HG03439 (cell line): ENCODE data around the gene ENDOG.
"Not testable (repeated sequence)": the region's sequence is repeated elsewhere in the genome, so short reads cannot be mapped to it uniquely, and the experiment has no call there.

Experiments
- ATAC-seq: cut with Tn5 transposase; IDR thresholded peaks from one replicate; pipeline ENCODE4 v1.9.1; 2021; ENCODE audit warnings: mild to moderate bottlenecking, moderate library complexity; ENCODE audit not compliant: unreplicated experiment

The ENDOG gene

DNA sequence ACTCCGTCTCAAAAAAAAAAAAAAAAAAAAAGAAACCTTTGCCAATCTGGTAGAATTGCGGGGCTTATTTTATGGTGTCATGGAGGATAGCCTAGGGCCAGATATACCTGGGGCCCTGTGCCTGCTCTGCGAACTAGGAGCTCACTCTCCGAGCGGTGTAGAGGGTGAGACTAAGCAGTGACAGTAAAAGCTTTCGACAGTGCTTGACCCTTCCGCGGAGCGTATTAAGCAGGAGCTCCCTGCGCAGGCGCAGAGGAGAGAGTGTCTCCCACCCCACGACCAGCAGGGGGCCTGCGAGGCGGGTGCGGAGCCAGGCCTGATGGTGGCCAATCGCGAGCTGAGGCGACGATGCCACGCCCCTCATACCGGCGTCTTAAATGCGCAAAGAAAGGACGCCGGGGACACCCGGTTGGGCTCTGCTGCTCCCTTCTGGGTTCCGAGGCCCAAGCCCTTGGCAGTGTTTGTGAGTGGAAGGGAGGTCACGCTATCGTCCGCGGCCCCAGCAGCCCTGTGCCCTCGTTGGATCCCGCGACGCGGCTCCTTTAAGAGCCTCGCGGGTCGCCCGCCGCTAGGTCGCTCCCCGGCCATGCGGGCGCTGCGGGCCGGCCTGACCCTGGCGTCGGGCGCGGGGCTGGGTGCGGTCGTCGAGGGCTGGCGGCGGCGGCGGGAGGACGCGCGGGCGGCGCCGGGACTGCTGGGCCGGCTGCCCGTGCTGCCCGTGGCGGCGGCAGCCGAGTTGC lies at the start of gene ENDOG:
Gene ENDOG, plus strand, starts transcription at position 402 of the 740 bp plus-strand sequence. Its CDS starts 185 bp downstream, at position 587.
- ATAC-seq: peak; percentile 83

DNA sequence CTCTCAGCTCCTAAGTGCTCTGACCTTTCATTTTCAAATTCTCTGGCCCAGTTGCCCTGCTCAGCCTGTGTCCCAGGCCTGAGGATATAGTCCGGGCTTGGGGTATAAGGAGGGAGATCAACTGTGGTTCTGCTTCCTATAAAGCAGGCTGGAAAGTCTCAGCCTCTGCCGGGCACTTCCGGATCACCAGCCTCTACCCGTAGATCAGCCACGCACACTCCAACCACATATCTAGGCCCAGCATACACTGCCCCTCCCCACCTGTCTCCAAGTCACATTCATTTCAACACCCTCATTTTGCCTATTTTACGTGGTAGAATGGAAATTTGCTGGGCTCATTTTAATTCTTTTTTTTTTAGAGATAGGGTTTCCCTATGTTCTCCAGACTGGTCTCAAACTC lies 49.7 kb upstream of the ENDOG start:
- ATAC-seq: no peak

DNA sequence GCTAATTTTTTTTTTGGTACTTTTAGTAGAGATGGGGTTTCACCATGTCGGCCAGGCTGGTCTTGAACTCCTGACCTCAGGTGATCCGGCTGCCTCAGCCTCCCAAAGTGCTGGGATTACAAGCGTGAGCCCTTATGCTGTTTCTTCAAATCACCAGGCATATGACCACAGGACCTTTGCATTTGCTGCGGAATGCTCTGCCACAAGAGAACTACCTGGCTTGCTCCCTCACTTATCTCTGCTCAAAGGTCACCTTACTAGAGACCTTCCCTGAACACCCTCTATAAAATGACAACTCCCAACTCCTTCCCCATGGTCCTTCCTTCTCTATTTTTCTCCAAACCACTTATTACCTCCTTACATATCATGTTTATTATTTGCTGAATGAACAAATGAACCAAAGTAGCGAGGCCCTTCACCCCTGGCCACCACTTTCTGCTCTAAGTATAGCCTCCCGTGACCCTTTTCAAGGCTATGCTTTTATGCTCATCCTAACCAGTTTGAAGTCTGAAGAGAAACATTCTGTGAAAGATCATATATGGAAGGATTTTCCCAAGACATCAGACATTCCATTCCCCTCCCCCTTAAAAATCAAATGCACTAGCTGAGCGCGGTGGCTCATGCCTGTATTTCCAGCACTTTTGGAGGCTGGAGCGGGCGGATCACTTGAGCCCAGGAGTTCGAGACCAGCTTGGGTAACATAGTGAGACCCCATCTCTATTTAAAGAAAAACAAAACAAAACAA lies 47.8 kb upstream of the ENDOG start:
- no peak for ATAC-seq

DNA sequence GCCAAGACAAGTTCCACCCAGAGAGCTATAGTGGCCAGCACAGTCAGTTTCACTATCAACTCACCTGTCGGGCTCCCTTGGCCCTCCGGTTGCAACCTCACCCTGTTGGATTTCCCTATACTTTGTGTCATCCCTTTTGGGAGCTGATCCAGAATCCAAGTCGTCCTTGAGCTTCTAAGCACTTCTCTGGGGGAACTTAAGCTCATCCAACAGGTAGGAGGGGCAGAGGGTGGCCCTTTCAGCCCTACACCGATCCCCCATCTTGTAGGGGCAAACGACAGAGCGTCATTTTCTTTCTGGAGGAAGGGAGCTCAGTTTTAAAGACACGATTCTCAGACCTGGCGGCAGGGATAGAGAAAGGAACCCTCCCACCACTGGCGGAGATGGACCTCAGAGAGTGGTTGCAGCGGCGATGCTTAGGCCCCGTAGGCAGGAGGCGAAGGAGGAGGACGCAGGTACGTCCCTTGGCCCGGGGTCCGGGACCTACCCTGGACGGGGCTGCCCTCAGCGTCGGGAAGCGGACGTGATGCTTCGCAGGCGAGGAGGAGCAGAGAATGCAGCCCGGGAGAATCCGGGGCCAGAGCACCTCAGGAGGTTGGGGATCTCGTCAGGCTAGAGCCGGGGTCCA lies 47.1 kb upstream of the ENDOG start:
- peak; percentile 25 for ATAC-seq

DNA sequence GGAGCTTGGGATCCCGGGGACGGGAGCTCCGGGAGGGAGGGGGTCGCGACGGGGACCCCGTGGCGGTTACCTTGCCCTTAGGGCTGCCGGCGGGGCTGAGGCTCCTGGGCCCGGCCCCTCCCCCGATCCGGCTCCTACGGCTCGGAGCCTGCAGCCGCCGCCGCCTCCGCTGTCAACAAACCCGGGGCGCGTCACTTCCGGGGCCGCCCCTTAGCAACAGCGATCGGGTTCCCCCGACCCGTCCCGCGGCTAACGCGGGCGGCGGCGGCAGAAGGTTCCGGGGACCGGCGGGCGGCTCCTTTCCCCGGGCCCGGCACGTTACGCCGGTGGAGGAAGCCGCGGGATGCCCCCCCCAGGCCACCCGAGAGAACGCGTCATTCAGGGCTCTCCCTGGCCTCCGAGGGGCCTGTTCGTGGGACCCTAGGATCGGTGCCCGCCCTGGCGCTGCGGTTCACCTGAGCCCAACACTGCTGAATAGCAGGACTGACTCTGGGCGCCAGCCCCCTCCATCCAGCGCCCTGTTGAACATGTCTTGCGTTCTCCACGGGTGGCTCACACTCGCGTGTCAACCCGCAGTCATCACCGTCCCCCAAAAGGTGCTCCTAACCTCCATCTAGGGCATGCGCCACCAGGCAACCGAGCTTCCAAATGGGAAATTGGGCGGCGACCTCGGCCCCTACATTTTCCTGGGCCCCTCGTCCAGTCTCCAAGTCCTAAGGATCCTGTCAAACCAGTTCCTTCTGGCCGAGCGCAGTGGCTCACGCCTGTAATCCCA lies 46.4 kb upstream of the ENDOG start, which contains the start of gene ZER1:
Gene ZER1, minus strand, starts transcription at position 183 of the 775 bp plus-strand sequence. CDS start 16,362 bp downstream, outside the sequence.
- peak; percentile 95 for ATAC-seq

DNA sequence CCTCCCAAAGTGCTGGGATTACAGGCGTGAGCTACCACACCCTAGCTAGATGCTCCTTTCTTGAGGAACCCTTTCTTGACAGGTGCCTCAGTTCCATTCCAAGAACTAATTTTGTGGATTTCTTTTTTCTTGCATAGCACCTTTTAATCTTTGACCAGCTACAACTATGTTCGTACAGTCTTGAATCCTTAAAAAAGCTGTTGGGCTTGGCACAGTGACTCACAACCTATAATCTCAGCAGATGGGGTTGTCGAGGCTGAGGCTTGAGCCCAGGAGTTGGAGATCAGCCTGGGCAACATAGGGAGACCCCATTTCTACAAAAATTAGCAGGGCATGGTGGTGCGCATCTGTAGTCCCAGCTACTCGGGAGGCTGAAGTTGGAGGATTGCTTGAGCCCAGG lies 45.3 kb upstream of the ENDOG start:
- no peak for ATAC-seq

DNA sequence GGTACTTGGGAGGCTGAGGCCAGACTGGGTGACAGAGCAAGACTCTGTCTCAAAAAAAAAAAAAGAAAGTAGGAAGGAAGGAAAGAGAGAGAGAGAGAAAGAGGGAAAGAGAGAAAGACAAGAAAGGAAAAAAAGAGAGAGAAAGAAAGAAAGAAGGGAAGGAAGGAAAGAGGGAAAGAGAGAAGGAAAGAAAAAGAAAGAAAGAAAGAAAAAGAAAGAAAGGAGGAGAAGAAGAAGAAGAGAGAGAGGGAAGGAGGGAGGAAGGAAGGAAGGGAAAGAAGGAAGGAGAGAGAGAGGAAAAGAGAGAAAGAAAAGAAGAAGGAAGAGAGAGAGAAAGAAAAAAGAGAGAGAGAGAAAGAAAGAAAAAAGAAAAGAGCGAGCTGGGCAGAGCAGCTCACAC lies 43.5 kb upstream of the ENDOG start:
- ATAC-seq: no peak

DNA sequence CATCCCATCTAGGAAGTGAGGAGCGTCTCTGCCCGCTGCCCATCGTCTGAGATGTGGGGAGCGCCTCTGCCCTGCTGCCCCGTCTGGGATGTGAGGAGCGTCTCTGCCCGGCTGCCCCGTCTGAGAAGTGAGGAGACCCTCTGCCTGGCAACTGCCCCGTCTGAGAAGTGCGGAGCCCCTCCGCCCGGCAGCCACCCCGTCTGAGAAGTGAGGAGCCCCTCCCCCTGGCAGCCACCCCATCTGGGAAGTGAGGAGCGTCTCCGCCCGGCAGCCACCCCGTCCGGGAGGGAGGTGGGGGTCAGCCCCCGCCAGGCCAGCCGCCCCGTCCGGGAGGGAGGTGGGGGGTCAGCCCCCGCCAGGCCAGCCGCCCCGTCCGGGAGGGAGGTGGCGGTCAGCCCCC lies 38.2 kb upstream of the ENDOG start:
- not testable (repeated sequence) for ATAC-seq

DNA sequence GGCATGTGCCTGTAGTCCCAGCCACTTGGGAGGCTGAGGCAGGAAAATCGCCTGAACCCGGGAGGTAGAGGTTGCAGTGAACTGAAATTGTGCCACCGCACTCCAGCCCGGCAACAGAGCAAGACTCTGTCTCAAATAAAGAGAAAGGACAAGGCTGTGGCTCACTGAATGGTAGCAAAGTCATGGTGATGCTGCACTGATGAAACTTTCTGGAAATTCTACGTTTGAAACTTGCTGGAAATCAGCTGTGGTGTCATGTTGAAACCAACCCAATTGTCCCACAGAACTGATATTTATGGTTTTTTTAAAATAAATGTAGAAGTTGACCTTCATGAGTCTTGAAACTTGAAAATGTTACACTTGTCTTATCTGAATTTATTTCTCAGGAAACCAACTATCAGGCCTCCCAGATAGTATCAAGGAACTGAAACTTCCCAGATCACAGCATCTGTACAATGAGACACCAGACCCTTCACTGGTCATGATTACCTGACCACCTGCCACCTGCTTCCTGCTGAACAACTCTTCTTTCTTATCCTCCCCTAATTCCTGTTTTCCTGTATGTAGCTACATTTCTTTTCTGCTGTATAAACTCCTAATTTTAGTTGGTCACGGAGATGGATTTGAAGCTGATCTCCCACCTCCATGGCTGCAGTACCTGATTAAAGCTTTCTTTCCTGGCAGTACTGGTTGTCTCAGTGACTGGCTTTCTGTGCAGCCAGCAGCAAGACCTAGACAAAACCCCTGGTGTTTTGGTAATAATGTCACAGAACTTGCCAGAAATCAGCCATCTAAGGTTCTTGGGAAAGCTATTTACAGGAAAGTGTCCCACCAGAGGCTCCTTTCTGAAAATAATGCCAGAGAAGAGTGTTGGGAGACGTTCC lies 36.9 kb upstream of the ENDOG start:
- ATAC-seq: no peak

DNA sequence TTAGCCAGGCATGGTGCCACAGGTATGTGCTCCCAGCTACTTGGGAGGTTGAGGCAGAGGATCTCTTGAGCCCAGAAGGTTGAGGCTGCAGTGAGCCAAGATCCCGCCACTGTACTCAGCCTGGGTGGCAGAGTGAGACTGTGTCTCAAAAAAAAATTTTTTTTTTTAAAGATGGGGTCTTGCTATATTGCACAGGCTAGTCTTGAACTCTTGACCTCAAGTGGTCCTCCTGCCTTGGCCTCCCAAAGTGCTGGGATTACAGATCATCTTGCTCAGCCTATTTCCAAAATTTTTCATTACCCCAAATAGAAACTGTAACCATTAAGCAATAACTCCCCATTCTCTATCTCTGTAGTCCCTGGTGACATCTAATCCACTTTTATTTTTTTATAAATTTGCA lies 35.6 kb upstream of the ENDOG start:
- no peak for ATAC-seq

DNA sequence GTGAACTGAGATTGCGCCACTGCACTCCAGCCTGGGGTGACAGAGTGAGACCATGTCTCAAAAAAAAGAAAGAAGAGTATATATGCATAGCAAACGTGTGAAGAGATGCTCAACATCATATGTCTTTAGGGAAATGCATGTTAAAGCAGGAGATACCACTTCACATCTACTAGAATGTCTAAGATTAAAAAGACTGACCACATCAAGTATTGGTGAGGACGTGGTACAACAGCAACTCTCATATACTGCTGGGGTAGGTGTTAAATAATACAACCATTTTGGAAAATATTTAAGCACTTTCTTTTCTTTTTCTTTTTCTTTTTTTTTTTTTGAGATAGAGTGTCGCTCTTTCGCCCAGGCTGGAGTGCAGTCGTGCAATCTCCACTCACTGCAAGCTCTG lies 32.9 kb upstream of the ENDOG start:
- ATAC-seq: no peak

DNA sequence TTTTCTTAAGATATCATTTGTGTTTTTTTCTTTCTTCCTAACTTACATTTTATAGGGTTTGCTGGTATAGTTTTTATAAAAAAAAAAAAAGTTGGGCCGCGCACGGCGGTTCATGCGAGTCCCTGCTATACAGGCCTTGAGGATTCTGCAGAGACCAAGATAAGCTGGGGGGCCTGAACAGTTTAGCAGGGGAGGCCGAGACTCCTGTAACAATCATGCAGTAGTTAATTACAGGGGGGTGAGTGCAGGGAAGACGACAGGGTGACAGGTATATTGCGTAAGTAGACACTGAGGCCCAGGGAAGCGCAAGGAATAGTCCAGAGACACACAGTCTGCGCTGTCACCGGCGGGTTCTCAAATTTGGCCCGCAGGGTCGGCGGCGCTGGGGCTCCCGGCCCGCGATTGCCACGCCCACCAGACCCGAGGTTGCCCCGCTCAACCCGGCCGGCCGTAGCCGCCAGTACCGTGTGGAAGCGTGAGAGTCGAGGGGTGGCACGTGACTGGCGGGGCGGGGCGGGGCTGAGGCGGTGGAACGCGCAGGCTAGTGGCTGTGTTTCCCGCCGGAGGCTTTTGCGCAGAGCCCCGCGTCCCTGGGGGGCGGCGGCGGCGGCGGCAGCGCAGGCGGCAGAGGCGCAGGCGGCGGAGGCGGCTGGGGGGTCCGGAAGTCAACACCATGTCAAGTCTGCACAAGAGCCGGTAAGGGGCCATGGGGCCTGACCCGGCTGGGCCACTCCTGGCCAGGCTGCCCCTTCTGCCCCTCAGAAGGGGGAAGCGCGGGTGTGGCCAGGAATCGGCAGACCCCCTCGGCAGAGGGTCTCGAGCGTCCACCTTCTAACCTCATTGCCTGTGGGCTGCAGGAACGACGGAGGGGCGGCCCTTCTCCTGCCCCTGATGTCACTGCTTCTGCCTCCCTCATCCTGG lies 31.4 kb upstream of the ENDOG start, which contains the start of gene TBC1D13:
Gene TBC1D13, plus strand, starts transcription at position 573 of the 921 bp plus-strand sequence. Its CDS starts 101 bp downstream, at position 674.
- peak; percentile 86 for ATAC-seq

DNA sequence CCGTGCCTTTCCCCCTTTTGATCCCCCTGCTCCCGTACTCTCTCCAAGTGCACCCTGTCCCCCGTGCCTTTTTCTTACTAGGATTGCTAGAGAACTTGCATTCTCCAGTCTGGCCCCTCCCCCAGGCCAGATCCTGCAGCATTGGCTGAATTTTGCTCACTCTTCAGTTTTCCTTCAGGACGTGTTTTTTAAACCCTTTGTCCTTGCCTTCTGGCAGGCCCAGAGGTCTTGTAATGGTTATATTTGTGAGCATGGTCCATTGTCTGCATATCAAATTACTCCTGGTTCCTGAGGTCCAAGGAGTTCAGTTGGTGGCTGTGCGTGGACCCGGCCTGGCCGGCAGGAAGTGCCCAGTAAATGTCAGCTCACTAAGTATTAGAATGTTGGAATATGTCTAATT lies 30.6 kb upstream of the ENDOG start:
- ATAC-seq: no peak

DNA sequence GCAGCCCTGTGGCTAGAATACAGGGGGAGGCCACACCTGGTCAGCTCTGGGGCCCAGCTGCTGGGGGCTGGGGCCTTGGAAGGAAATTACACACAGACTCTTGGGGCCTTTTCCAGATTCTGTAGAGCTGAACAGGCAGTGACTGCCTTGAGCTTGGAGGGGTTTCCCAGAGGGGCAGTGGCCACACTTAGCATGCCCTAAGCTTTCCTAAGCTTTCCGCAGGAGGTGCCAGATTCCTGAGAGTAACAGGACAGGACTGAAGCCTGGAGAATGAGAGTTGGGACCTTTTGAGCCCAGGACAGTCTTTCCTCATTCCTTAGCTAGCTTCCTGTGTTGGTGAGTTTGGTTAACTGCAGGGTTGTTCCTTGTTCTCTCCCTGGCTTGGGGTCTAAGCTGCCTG lies 29.9 kb upstream of the ENDOG start:
- no peak for ATAC-seq

DNA sequence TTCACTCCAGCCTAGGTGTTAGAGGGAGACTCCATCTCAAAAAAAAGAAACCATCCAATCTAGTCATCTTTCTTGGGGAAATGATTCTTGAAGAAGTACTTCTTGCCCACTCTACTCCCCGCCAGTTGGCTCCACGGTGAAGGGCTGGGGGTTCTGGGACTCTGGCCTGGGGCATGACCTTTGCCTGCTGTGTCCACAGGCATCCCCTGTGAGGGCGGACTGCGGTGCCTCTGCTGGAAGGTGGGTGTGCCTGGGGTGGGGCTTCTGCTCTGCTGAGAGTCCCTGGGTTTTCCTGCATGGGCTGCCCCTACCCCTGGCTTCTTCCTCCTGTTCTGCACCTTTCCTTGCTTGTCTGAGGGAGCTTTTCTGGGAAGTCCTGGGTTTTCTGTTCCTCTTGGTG lies 27.8 kb upstream of the ENDOG start:
- no peak for ATAC-seq

DNA sequence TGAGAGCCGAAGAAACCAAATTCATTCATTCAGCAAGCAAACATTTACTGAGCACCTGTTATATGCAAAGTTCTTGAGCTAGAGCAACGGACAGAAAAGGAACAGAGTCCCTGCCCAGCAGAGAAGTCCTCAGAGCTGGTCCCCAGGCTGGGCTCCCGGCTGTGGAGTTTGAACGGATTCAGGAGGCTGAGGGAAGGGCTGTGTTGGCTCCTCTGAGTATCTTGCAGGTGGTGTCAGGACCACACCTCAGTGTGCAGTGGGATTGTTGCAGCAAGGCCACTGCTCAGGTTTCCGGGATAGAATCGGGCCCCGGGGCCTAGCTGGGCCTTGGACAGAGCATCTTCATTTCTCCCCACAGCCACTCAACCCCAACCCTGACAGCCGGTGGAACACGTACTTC lies 26.2 kb upstream of the ENDOG start:
- no peak for ATAC-seq

DNA sequence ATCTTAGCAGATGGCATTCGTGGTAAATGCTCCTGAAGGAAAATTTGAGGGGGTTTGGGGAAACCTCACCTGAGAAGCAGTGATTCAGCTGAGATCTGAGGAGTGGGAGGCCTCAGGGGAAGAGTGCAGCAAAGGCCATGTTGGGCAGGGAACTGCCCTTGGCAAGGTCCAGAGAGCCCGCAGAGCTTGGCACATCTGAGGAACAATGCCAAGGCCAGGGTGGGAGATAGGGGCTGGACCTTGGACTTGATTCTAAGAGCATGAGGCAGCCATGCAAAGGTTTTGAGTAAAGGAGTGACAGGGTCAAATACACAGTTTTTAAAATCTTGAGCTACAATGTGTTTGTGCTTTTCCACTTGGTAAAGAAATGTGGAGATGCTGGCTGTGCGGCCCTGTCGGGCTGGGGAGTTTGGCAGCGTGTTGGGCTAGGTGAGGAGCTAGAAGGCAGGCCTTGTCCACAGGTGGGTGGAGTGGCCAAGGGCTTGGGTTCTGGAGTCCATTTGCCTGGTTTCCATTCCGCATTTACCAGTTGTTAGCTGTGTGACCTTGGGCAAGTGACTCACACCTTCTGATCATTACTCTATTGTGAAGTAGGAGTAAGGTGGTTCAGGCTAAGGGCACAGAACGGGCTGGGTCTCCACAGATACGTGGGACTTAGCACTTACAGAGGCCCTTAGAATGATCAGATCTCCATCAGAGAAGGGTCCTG lies 25.2 kb upstream of the ENDOG start:
- no peak for ATAC-seq

DNA sequence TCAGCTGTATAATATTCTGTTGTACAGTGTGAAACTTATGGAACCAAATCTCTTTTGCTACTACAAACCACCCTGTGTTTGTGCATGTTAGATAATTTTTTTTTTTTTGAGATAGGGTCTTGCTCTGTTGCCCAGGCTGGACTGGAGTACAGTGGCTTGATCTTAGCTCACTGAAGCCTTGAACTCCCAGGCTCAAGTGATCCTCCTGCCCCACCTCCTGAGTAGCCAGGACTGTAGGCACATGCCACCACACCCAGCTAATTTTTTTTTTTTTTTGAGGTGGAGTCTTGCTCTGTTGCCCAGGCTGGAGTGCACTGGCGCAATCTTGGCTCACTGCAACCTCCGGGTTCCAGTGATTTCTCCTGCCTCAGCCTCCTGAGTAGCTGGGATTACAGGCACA lies 23.3 kb upstream of the ENDOG start:
- not testable (repeated sequence) for ATAC-seq
